GM12865 (cell line): Measurements from ENCODE around the gene MTIF3.

Experiments
- DNase-seq: peaks from one replicate; pipeline ENCODE4 v3.0.0; 2010; ENCODE audit warnings: low read depth
- H3K4me3 ChIP-seq: 2 replicates; pipeline ENCODE4 v1.5.1; 2011; ENCODE audit warnings: mild to moderate bottlenecking, low read depth, low read length, control low read depth
- TF ChIP-seq, protein P1 (sequence below): IDR thresholded peaks from 2 replicates; pipeline ENCODE4 v1.5.1; 2011; ENCODE audit warnings: low read length, control low read depth, low read depth, inconsistent platforms; ENCODE audit not compliant: insufficient read depth; ENCODE audit errors: missing control alignments

MTIF3 gene

DNA sequence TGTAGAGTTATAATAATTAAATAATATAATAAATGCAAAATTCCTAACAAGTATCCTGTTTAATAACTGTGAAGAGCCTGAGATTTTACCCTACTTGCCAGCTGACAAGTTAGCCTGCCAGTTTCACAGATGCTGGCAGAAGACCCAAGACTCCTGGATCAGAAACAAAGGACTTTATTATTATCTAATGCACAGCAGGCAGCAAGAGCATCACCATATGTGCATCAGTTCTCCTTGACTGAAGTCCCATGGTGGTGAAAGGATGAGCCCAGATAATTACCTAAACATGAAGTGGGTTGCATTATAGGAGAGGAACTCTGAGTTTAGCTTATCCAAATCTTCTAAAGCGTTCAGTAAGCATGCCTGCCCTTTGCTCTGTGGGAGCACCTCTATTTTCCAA, 39.1 kb upstream of the MTIF3 start:
- TF ChIP-seq, protein P1, sequence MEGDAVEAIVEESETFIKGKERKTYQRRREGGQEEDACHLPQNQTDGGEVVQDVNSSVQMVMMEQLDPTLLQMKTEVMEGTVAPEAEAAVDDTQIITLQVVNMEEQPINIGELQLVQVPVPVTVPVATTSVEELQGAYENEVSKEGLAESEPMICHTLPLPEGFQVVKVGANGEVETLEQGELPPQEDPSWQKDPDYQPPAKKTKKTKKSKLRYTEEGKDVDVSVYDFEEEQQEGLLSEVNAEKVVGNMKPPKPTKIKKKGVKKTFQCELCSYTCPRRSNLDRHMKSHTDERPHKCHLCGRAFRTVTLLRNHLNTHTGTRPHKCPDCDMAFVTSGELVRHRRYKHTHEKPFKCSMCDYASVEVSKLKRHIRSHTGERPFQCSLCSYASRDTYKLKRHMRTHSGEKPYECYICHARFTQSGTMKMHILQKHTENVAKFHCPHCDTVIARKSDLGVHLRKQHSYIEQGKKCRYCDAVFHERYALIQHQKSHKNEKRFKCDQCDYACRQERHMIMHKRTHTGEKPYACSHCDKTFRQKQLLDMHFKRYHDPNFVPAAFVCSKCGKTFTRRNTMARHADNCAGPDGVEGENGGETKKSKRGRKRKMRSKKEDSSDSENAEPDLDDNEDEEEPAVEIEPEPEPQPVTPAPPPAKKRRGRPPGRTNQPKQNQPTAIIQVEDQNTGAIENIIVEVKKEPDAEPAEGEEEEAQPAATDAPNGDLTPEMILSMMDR: no peak
- no peak for DNase-seq
- H3K4me3 ChIP-seq: no peak overlapping the region

DNA sequence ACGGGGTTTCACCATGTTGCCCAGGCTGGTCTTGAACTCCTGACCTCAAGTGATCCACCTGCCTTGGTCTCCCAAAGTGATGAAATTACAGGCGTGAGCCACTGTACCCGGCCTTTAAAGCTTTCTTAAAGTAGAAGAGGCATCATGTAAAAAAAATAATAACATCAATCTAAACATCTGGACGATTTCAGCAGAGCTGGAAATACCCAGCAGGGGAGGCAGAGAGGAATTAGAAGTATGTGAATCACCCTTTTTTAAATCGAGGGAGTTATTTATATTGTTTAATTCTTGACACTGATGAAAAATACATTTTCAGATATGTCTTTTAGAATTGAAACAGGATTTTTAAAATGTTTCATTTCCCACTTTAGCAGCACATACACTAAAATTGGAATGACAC, 37.4 kb upstream of the MTIF3 start:
- TF ChIP-seq, protein P1: no peak
- no peak overlapping the region for H3K4me3 ChIP-seq

DNA sequence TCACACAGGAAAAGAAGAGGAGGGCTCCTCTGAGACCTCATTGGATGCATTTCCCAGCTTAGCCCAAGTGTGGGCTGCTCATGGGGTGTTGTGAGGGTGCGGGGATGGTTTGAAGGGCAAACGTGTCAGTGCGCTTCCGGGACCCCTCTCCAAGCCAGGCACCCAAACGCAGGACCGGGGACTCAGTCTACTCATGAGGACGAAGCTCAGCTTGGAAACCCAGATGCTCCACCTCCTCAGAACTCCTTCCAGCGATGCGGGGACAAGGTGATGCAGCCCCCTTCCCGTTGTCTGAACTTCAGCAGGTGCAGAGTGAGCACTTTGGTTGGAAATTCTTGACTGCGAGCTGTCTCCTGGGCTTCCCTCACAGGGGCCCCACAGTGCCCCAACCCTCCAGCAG, 33.1 kb upstream of the MTIF3 start:
- DNase-seq: no peak
- H3K4me3 ChIP-seq: no peak overlapping the region
- TF ChIP-seq, protein P1: no peak

More for the DNA sequence above, 37.4 kb upstream of the MTIF3 start:
- no peak for DNase-seq

DNA sequence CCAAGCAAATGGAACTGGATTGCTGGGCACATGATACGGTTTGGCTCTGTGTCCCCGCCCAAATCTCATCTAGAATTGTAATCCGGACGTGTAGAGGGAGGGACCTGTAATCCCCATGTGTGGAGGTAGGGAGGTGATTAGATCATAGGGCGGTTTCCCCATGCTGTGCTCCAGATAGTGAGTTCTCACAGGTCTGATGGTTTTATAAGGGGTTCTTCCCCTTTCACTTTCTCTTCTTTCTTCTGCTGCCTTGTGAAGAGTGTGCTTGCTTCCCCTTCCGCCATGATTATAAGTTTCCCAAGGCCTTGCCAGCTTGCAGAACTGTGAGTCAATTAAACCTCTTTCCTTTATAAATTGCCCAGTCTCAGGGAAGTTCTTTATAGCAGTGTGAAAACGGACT, 32.6 kb upstream of the MTIF3 start:
- DNase-seq: peak; percentile 83
- no peak overlapping the region for H3K4me3 ChIP-seq
- TF ChIP-seq, protein P1: no peak

DNA sequence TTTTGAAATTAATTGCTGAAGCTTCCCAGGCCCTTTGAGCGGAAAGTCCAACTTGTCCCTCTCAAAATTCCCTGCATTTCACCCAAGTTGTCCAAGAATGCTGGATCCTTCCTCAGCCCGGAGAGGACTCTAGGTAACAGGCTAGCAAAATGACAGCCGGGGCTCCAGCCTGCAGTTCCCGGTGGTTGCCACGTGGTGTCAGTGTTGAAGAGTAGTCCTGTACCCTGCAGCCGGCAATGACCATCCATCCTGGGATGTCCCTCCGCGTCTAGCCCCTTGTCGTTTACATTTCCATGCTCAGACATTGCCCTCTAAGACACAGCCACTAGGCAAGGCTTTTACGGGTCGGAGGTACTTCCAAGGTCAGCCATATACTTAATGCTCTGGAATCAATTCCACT, 31.4 kb upstream of the MTIF3 start:
- peak; percentile 28 for DNase-seq
- H3K4me3 ChIP-seq: no peak overlapping the region
- TF ChIP-seq, protein P1: peak; percentile 47

DNA sequence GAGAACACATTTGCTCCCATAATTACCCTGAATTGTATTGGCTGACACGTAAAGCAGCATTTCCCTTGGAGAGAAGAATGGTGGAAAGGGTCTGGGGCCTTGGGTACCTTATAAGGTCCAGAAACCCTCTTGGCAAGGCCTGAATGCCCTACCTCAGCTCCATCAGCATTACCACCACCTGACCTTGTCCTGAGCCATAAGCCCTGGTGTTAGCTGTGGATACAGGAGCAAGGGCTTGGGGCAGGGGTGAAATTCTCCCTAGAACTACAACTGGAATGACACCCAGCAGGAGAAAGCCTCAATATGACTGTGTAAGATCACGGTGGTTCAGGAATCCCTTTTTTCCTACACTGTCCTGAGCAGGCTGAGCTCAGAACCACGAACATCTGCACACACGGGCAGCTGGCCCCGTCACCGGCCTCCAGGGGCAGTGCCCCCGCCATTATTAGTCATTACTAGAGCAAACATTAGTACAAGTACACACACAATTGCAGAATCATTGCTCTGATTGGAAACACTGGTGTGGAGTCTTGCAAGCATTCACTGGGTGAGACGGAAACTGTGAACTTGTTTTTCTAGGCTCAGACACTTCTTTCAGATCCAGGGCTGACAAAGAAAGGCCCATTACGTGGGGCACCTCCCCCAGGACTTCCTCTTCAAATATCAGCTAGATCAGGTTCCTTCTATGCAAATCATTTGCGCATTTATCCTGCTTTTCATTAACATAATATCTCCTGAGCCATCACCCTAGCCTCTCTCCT, 26.8 kb upstream of the MTIF3 start:
- DNase-seq: peak; percentile 78
- TF ChIP-seq, protein P1: peak; percentile 8
- H3K4me3 ChIP-seq: no peak overlapping the region
